NCI-H2227 (cell line): Measurements from ENCODE around the gene HDAC4.
"Not testable (repeated sequence)": the region's sequence is repeated elsewhere in the genome, so short reads cannot be mapped to it uniquely, and the experiment has no call there.

ENCODE experiments used
- DNase-seq: peaks from one replicate; lab custom pipeline; 2025; ENCODE audit not compliant: unreplicated experiment; lab: John Stamatoyannopoulos, UW

The HDAC4 gene

DNA sequence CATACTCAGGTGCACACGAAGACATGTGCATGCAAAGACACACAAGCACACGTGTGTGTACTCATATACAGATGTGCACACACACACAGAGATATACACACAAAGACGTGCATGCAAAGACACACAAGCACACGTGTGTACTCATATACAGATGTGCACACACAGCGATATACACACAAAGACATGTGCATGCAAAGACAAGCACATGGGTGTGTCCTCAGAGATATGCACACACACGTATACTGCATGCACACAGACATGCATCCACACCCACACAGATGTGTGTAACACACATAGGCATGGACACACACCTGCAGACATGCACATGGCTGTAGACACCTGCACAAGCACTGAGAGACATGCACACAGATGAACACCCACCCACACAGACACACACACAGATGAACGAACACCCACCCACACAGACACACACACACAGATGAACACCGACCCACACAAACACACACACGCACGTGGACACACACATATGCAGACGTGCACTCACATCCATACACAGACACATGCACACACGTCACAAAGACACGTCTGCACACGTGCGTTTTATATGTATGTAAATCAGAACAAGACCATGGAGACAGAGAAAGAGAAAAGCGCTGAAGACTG lies 321.0 kb downstream of the HDAC4 start:
- DNase-seq: no peak

DNA sequence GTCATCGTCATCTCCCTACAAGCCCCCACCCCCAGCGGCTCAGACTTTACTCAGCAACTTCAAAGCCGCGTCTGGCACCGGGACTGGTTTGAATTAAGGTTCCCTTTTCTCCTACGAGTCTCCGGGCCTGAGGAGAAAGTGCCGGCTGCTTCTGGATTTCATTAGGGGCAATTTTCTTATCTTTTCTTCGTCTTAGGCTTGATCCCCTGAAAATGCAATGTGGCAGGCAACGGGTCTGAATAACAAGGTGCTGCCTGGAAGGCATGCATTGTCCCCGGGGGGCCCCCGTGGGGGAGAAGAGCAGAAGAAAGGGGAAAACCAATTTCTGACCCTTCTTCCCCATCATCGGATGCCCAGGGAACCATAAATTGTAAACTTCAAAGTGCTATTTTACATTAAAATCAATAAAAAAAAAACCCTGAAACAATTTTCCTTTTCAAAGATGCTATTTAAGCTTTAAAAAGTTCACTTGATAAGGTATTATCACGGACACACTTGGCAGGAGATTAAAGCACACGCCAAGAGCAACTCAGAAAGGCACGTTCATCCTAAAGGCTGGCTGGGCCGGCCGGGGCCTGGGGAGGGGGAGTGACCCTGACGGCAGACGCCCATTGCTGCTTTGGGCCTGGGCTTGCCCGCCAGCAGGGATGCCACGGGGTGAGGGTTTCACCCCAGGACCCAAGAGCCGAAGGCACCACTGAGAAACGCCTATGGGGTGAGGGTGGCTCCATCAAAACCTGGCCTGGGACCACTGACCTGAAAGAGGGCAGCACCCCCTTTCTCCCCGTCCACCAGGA lies 322.5 kb downstream of the HDAC4 start:
- DNase-seq: no peak

- DNase-seq: no peak
Observed at GRCh38 chr2:239077260-239077659, 323.6 kb downstream of the HDAC4 start.

DNA sequence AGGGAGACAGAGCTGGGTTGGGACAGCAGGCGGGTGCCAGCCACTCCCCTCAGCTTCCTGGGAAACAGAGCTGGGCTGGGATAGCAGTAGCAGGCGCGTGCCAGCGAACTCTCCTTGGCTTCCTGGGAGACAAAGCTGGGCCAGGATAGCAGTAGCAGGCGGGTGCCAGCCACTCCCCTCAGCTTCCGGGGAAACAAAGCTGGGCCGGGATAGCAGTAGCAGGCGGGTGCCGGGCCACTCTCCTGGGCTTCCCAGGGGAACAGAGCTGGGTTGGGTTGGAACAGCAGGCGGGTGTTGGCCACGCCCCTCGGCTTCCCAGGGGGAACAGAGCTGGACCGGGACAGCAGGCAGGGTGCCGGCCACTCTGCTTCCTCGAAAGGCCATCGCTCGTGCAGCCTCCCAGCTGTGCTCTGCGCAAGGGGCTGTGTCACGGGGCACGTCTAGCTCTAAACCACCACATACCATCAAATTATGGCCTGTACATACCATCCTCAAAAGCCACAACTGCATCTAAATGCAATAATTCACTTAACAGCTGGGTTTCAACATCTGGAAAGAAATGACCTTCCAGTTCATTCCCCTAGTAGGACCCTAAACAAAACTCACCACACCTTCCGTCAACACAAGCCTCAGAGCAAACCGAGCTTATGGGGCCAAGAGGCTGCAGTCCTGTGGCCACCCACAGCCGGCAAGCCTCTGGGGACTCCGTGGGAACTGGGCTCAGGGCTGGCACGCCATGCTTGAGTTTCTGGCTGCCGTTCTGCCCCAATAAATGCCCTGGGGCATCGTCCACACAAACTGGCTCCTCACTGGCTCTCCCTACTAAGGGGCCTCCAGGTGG lies 324.7 kb downstream of the HDAC4 start:
- no peak for DNase-seq

DNA sequence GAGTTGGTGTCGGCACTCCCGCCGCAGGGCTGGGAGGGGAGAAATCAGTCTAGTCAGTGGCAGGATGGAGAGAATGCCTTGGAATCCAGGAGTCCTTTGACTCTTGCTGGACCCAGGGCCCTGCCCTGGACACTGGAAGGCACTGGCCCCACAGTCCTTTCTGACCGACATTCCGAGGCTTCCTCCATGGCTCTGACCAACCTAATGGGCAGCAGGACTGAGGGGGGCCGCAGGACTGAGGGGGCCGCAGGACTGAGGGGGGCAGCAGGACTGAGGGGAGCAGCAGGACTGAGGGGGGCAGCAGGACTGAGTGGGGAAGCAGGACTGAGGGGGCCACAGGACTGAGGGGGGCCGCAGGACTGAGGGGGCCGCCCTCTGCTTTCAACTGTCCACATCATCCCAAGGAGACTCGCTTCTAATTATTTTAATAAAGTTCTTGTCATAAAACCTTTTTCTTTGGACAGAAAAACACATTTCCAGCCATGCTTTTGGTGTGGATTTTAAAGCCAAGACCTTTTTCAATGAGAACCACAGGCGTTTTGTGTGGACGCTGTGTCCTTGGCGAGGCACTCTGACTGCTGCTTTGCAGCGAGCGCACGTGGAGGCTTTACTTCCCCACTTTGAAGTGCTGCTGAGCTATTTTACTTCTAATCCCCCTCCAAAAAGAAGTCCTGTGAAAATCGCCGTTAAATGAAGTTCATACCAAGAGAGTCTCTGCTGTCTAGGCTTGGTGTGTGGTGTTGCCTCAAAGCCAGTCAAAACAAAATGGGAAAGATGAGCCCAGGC lies 326.9 kb downstream of the HDAC4 start:
- no peak for DNase-seq

DNA sequence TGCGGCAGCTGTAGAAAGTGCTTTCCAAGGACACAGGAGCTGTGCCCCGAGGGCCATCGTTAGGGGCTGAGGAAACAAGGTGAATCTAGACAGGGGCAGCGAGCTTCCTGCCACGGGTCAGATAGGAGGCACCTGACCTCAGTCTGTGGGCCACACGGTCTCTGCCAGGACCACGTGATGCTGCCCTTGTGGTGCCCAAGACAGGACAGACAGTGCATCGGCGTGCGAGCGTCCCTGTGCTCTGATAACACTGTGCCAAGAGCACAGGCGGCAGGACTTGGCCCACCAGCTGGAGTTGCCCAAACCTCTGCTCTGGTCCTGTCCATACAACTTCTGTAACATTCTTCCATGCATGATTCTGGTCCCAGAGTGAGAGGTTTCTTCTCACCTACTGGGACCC lies 327.6 kb downstream of the HDAC4 start:
- DNase-seq: no peak

- DNase-seq: no peak
Observed at GRCh38 chr2:239072786-239073185, 328.0 kb downstream of the HDAC4 start.

- no peak for DNase-seq
Observed at GRCh38 chr2:239070466-239070865, 330.4 kb downstream of the HDAC4 start.

- not testable (repeated sequence) for DNase-seq
Observed at GRCh38 chr2:239069362-239070333, 331.2 kb downstream of the HDAC4 start.

- no peak for DNase-seq
Observed at GRCh38 chr2:239068411-239068810, 332.4 kb downstream of the HDAC4 start.

GRCh38 chr2:239067196-239067865 lies 333.5 kb downstream of the HDAC4 start:
- no peak for DNase-seq

- no peak for DNase-seq
Observed at GRCh38 chr2:239066597-239066996, 334.2 kb downstream of the HDAC4 start.

GRCh38 chr2:239065962-239066361 lies 334.9 kb downstream of the HDAC4 start:
- DNase-seq: no peak

DNA sequence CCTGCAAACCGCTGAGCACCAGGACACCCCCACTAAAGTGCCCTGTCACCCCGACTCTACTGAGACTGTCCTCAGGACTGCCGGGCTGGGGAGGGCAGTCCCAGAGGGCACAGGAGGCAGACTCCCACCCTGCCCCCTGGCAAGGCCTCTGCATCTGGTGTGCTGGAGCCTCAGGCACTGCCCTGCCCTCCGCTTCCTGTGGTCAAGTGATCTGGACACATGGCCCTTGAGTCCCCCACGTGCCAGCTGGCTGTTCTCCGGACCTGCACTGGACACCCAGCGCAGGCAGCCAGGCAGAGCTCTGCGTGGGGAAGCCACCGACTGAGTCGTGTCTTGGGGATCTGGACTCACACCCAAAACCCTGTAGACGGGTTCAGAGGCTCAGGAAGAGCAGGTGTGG lies 335.3 kb downstream of the HDAC4 start:
- no peak for DNase-seq

DNA sequence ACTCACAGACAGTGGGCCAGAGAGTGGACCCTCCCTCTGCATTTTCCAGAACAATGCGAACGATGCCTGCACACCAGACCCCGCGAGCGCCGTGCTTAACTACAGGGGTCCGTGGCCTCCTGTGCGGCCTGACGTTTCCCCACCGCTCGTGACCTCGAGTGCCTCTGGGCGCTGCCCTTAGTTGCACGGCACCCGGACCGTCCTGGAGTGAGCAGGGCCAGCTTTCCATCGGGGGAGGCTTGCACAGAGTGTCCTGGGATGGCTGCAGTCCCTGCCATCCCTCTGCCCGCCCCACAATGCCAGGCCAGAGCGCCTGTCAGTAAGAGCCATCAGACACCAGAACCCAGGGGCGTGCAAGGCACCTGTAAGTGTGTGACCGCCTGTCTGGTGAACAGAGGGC lies 335.9 kb downstream of the HDAC4 start:
- DNase-seq: no peak

- DNase-seq: no peak
Observed at GRCh38 chr2:239064253-239064652, 336.6 kb downstream of the HDAC4 start.

DNA sequence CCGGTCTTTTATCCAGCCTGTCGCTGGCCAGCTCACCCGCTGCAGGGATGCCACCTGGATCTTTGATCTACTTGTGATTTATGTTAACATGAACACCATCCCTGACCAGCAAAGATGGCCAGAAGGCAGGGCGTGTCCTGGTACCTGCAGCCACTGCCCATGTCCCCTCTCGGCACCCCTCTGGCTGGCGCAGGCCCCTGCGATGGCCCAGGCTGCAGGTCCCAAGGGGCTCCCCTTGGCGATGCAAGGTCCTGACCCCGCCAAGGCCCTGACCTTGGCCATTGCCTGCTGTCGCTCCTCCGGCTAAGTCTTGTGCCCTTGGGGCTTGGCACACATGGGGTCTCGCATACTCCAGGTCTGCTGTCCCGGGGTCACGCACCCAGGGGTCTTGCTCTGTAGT lies 338.1 kb downstream of the HDAC4 start:
- DNase-seq: no peak

- DNase-seq: no peak
Observed at GRCh38 chr2:239061824-239062570, 338.8 kb downstream of the HDAC4 start.
